CD4-positive, alpha-beta T cell treated with Interleukin-12 subunit alpha and Interleukin-12 subunit beta, for 1 hour (primary cell): ENCODE results near the gene PTMS.

ENCODE experiments used
- DNase-seq: peaks from one replicate; pipeline ENCODE4 v3.0.0-alpha.2; 2020

Gene PTMS

GRCh38 chr12:6772726-6773589, 6.8 kb downstream of the PTMS start:
- no peak for DNase-seq

GRCh38 chr12:6773590-6774351, 7.6 kb downstream of the PTMS start:
- DNase-seq, result no peak

- DNase-seq, result peak; percentile 72
Measured at GRCh38 chr12:6774499-6775062, 8.4 kb downstream of the PTMS start.

- no peak for DNase-seq
Measured at GRCh38 chr12:6775185-6776174, 9.3 kb downstream of the PTMS start.

- DNase-seq, result no peak
Measured at GRCh38 chr12:6777386-6777785, 11.2 kb downstream of the PTMS start.

GRCh38 chr12:6778217-6778573, 12.0 kb downstream of the PTMS start:
- no peak for DNase-seq

GRCh38 chr12:6778574-6779550, 12.7 kb downstream of the PTMS start:
- DNase-seq, result peak; percentile 89

GRCh38 chr12:6779708-6780432, 13.7 kb downstream of the PTMS start:
- DNase-seq, result no peak

GRCh38 chr12:6780573-6780972, 14.4 kb downstream of the PTMS start:
- no peak for DNase-seq

- DNase-seq, result no peak
Measured at GRCh38 chr12:6782119-6782518, 16.0 kb downstream of the PTMS start.

GRCh38 chr12:6782850-6783566, 16.8 kb downstream of the PTMS start:
- no peak for DNase-seq

- DNase-seq, result no peak
Measured at GRCh38 chr12:6783828-6784227, 17.7 kb downstream of the PTMS start.

GRCh38 chr12:6784296-6784695, 18.1 kb downstream of the PTMS start:
- DNase-seq, result no peak

- DNase-seq, result no peak
Measured at GRCh38 chr12:6784761-6785160, 18.6 kb downstream of the PTMS start.

GRCh38 chr12:6786416-6787094, 20.4 kb downstream of the PTMS start:
- DNase-seq, result peak; percentile 43

GRCh38 chr12:6787309-6787708, 21.1 kb downstream of the PTMS start:
- DNase-seq, result no peak

GRCh38 chr12:6788972-6789924, 23.1 kb downstream of the PTMS start, which contains the start of gene CD4:
CD4 (plus strand) TSS chr12:6789528; CDS start chr12:6800139, 10,611 bp downstream.
- peak; percentile 74 for DNase-seq
